Stomach (tissue), 9 donors: ENCODE measurements around the gene AP1M1. TPM values are rescaled to one million over a fixed set of nuclear protein-coding genes. Genes with fewer than 3 reads are reported as not detected.

ENCODE experiments used
- DNase-seq, 2 donors: peaks; one replicate each; pipeline versions ENCODE4 v3.0.0 to v3.0.0-alpha.2; 2013 to 2019
- H3K27ac ChIP-seq, 5 donors: fragments of 200-600 bp in 4 of 5; sonication (generic) in 4 of 5; one replicate each; pipeline ENCODE4 v1.5.1; 2013 to 2019; ENCODE audit warnings: mild to moderate bottlenecking in 1 of 5, moderate library complexity in 1 of 5
- H3K27me3 ChIP-seq, 3 donors: fragments of 200-600 bp; sonication (generic); one replicate each; pipeline ENCODE4 v1.5.1; 2017 to 2019; ENCODE audit warnings: mixed run types in 1 of 3
- H3K36me3 ChIP-seq, 4 donors: fragments of 200-600 bp; sonication (generic); 1 replicate in 3 of 4; 2 replicates in 1 of 4; pipeline ENCODE4 v1.5.1; 2016 to 2019
- H3K4me1 ChIP-seq, 4 donors: fragments of 200-600 bp; sonication (generic); one replicate each; pipeline ENCODE4 v1.5.1; 2016 to 2019
- H3K4me3 ChIP-seq, 4 donors: fragments of 200-600 bp; sonication (generic) in 3 of 4; one replicate each; pipeline ENCODE4 v1.5.1; 2016 to 2019; ENCODE audit warnings: mild to moderate bottlenecking in 1 of 4
- H3K9me3 ChIP-seq, 4 donors: fragments of 200-600 bp; sonication (generic); one replicate each; pipeline ENCODE4 v1.5.1; 2016 to 2019
- EP300 ChIP-seq: sonication (generic); formaldehyde crosslinking; IDR thresholded peaks from one replicate; pipeline ENCODE4 v1.6.1; 2017; ENCODE audit warnings: antibody characterized with exemption
- POLR2A ChIP-seq, 4 donors: fragments of 450-650 bp; IDR thresholded peaks; one replicate each; pipeline ENCODE4 v1.6.1; 2016; ENCODE audit warnings: antibody characterized with exemption in 4 of 4, control low read depth in 2 of 4, mild to moderate bottlenecking in 1 of 4, moderate library complexity in 1 of 4
- POLR2AphosphoS5 ChIP-seq, 3 donors: sonication (generic); formaldehyde crosslinking; IDR thresholded peaks; one replicate each; pipeline ENCODE4 v1.6.1; 2016; ENCODE audit warnings: antibody characterized with exemption in 3 of 3
- WGBS, 5 donors: extraction: QIAGEN DNeasy Blood & Tissue Kit in 3 of 5; methylation state at CpG; one replicate each; pipeline versions ENCODE4 v1.1.5 to v1.1.7; 2013 to 2018; 5-methylcytosine and 5-hydroxymethylcytosine counted together
- intact Hi-C: fragments of 100-400 bp; cut with DNase I; formaldehyde crosslinking; loops from one replicate; pipeline ENCODE4 v1.15.1; 2023; ENCODE audit warnings: low total_unique reads
- polyA plus RNA-seq, 3 donors: library from polyadenylated mRNA; stranded (reverse); fragments of 200-250 nt; gene quantifications; one replicate each; pipeline ENCODE4 v1.2.3, GENCODE V29; 2013
- total RNA-seq, 5 donors: library from RNA; depleted of rRNA; stranded (reverse); fragments of >200 nt; gene quantifications; one replicate each; pipeline versions ENCODE4 v1.1.0 to v1.2.3, GENCODE V29; 2014 to 2016
- TF ChIP-seq, protein P1 (sequence below), 7 experiments: fragments of 450-650 bp in 4 of 7; fragments of 200-600 bp in 3 of 7; sonication (generic) in 3 of 7; IDR thresholded peaks; one replicate each; pipeline ENCODE4 v1.5.1; 2016 to 2019; ENCODE audit warnings: antibody characterized with exemption in 7 of 7, control low read depth in 2 of 7, mild to moderate bottlenecking in 1 of 7
- donor health status: healthy with polysubstance abuse.
- donor health status: Bipolar disorder and iron deficiency.
- donor health status: healthy.

The AP1M1 gene
- total and polyA plus RNA-seq, 8 donors: 2.0 to 92.4 (median 28.7) TPM

DNA sequence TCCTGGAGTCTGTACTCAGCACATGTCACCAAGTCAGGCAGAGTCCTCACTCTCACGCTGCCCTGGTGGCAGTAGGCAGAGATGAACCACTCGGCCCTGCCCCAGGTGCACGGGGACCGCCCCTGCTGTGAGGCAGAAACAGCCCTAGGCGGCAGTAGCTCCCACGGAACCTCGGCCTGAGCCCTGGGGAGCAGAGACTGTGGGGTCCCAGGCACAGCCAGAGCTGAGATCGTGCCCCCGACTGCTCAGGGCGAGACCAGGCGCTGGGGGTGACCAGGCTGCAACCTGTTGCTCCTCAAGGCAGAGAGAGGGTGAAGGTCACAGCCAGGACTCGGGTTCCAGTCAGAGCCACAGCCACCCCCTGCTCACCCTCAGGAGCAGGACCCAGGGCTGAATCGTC is 34.9 kb downstream of the AP1M1 start:
- Histone ChIP-seq H3K4me3 (no peak overlapping the region), H3K9me3 (no peaks in the 10 kb centered on the region), H3K27me3 (no peaks in the 10 kb centered on the region), H3K27ac (no peak overlapping the region), H3K36me3 (peaks cover 60 to 95% (median 89%) of the 10 kb centered on the region in 4 donors), H3K4me1 (no peaks in the 10 kb centered on the region)
- TF ChIP-seq, protein P1, sequence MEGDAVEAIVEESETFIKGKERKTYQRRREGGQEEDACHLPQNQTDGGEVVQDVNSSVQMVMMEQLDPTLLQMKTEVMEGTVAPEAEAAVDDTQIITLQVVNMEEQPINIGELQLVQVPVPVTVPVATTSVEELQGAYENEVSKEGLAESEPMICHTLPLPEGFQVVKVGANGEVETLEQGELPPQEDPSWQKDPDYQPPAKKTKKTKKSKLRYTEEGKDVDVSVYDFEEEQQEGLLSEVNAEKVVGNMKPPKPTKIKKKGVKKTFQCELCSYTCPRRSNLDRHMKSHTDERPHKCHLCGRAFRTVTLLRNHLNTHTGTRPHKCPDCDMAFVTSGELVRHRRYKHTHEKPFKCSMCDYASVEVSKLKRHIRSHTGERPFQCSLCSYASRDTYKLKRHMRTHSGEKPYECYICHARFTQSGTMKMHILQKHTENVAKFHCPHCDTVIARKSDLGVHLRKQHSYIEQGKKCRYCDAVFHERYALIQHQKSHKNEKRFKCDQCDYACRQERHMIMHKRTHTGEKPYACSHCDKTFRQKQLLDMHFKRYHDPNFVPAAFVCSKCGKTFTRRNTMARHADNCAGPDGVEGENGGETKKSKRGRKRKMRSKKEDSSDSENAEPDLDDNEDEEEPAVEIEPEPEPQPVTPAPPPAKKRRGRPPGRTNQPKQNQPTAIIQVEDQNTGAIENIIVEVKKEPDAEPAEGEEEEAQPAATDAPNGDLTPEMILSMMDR (IDR thresholded peaks at IDR 0.05): no peak
- TF ChIP-seq POLR2A (IDR thresholded peaks at IDR 0.05): no peak
- TF ChIP-seq EP300: no peak
- no peak for TF ChIP-seq POLR2AphosphoS5 (IDR thresholded peaks at IDR 0.05)
- 88 to 94% (median 90%) methylated on average over 10 to 13 of the region's 13 CpGs for WGBS, 5 donors
- intact Hi-C loops: no loop called here
- no peak for DNase-seq

- Histone ChIP-seq H3K27ac (no peak overlapping the region), H3K36me3 (peaks cover 53 to 88% (median 82%) of the 10 kb centered on the region in 4 donors), H3K4me1 (peaks cover 0 to 6% (median 0%) of the 10 kb centered on the region in 4 donors), H3K9me3 (no peaks in the 10 kb centered on the region), H3K27me3 (no peaks in the 10 kb centered on the region), H3K4me3 (no peak overlapping the region)
- TF ChIP-seq POLR2A (IDR thresholded peaks at IDR 0.05) (no peak), EP300 (no peak), POLR2AphosphoS5 (IDR thresholded peaks at IDR 0.05) (no peak)
- TF ChIP-seq, protein P1 (IDR thresholded peaks at IDR 0.05): no peak
- intact Hi-C loops: no loop called here
- no peak for DNase-seq
- 90 to 98% (median 96%) methylated on average over 18 to 19 of the region's 19 CpGs for WGBS, 5 donors
Measured at GRCh38 chr19:16233081-16233776, 35.5 kb downstream of the AP1M1 start.

DNA sequence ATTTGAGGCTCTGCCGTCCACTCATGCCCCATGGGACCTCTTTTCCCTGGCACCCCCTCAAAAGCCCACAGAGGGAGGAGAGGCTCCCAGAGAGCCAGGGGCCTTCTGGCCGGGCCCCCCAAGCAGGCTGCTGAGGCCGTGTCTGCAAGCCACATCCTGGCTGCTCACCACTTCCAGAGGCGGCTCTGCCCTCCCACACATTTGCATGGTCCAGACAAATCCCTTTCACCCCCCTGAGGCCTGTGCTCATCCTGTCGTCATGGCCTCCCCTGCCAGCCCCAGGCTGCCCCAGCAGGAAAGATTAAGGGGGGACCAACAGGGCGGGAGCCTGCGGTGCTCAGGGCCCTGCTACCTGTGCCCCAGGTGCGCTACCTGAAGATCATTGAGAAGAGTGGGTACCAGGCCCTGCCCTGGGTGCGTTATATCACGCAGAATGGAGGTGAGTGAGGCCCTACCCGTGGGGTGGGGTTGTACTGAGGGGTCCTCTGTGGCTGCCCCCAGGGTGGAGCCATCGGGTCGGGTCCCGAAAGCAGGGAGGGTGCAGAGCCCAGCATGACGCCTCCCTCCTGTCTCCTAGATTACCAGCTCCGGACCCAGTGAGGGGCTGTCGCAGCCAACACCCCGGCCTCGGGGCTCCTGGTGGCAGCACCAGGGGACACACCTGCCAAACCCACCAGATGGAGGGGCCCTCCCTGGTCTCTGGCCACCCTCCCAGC is 36.3 kb downstream of the AP1M1 start:
- Histone ChIP-seq H3K27ac (no peak overlapping the region), H3K4me1 (peaks cover 0 to 12% (median 0%) of the 10 kb centered on the region in 4 donors), H3K36me3 (peaks cover 45 to 81% (median 74%) of the 10 kb centered on the region in 4 donors), H3K27me3 (no peaks in the 10 kb centered on the region), H3K9me3 (no peaks in the 10 kb centered on the region), H3K4me3 (no peak overlapping the region)
- intact Hi-C loops: no loop called here
- TF ChIP-seq EP300: no peak
- DNase-seq: no peak
- 88 to 92% (median 90%) methylated on average over 19 of the region's 19 CpGs for WGBS, 5 donors

GRCh38 chr19:16234552-16235445 is 37.1 kb downstream of the AP1M1 start:
- no peak overlapping the region for H3K27ac ChIP-seq
- no peak for DNase-seq
- no peaks in the 10 kb centered on the region for H3K27me3 ChIP-seq
- H3K4me1 ChIP-seq: peaks cover 0 to 12% (median 0%) of the 10 kb centered on the region in 4 donors
- intact Hi-C loops: no loop called here
- TF ChIP-seq EP300: no peak
- TF ChIP-seq, protein P1 (IDR thresholded peaks at IDR 0.05): no peak
- TF ChIP-seq POLR2A (IDR thresholded peaks at IDR 0.05): no peak
- TF ChIP-seq POLR2AphosphoS5 (IDR thresholded peaks at IDR 0.05): no peak
- no peak overlapping the region for H3K4me3 ChIP-seq
- H3K9me3 ChIP-seq: no peaks in the 10 kb centered on the region
- WGBS, 5 donors: 84 to 91% (median 86%) methylated on average over 35 to 41 of the region's 41 CpGs
- peaks cover 37 to 73% (median 66%) of the 10 kb centered on the region in 4 donors for H3K36me3 ChIP-seq
